HG03460 (cell line): Measurements from ENCODE around the gene MYL5.
"Not testable (repeated sequence)": the region's sequence is repeated elsewhere in the genome, so short reads cannot be mapped to it uniquely, and the experiment has no call there.

Experiments used
- ATAC-seq: cut with Tn5 transposase; IDR thresholded peaks from one replicate; pipeline ENCODE4 v1.9.1; 2021; ENCODE audit not compliant: unreplicated experiment

The MYL5 gene

GRCh38 chr4:656436-657337 is 17.7 kb upstream of the MYL5 start:
- ATAC-seq = no peak

GRCh38 chr4:657338-657833 is 17.0 kb upstream of the MYL5 start:
- ATAC-seq = no peak

DNA sequence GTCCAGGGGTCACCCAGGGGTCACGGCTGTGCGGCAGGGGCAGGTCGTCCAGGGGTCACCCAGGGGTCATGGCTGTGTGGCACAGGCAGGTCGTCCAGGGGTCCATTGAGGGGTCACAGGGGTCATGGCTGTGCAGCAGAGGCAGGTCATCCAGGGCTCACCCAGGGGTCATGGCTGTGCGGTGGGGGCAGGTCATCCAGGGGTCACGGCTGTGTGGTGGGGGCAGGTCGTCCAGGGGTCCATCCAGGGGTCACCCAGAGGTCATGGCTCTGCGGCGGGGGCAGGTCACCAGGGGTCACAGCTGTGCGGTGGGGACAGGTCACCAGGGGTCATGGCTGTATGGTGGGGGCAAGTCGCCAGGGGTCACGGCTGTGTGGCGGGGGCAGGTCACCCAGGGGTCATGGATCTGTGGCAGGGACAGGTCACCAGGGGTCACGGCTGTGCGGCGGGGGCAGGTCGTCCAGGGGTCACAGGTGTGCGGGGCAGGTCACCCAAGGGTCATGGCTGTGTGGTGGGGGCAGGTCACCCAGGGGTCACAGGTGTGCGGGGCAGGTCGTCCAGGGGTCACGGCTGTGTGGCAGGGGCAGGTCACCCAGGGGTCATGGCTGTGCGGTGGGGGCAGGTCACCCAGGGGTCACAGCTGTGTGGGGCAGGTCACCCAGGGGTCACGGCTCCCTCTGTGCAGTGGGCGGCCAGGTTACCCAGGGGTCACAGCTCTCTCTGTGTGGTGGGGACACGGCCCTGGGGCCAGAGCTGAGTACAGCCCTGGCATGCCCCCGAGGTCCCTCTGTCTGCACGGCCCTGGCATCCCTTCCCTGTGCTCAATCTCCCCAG is 16.3 kb upstream of the MYL5 start:
- ATAC-seq = no peak

- ATAC-seq = no peak
Observed at GRCh38 chr4:658681-659667, 15.4 kb upstream of the MYL5 start.

- no peak for ATAC-seq
Observed at GRCh38 chr4:659851-660250, 14.5 kb upstream of the MYL5 start.

- ATAC-seq = no peak
Observed at GRCh38 chr4:660401-660800, 13.9 kb upstream of the MYL5 start.

- no peak for ATAC-seq
Observed at GRCh38 chr4:661231-661630, 13.1 kb upstream of the MYL5 start.

DNA sequence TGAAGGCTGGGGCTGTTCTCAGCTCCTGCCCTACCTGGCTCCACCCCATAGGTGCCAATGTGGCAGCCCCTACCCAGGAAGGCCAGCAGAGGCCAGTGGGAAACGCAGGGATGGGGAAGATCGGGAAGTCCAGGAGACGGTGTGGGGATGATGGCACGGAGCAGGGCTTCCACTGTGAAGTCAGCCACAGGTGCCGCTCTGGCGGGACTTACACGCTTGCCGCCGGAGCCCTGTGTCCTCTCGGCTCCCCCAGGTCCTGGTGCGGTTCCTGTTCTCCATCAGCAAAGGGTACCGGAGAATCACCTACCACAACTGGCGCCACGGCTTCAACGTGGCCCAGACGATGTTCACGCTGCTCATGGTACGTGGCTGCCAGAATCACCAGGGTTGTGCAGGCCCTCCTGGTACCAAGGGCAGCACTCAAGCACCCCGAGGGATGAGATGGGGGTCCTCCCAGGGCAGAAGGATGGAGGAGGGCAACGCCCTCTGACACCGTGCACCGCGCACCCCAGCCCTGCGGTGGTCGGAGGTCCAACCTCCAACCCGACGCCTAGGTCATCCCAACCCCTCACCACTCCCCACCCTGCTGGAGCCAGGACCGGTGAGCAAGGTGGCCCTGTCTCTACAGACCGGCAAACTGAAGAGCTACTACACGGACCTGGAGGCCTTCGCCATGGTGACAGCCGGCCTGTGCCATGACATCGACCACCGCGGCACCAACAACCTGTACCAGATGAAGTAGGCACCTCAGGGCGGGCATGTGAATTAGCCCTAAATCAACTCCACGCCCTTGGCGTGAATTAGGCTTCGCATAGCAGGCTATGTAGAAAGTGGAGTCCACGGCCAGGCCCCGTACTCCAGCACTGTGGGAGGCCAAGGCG is 12.2 kb upstream of the MYL5 start:
- ATAC-seq = no peak

DNA sequence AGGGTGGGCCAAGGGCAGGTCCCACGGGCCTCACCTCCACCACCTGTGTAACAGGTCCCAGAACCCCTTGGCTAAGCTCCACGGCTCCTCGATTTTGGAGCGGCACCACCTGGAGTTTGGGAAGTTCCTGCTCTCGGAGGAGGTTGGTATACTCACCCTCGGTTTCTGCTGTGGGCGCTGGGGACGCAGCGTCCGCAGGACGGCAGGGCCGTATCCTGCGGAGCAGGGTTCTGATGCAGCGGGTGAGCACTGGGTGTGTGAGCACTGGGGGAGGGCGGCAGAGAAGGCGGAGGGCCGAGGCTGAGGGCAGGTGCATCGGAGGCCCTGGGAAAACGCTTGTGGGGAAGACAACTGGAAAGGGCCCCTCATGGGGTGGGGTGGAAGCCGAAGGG is 11.3 kb upstream of the MYL5 start:
- no peak for ATAC-seq

DNA sequence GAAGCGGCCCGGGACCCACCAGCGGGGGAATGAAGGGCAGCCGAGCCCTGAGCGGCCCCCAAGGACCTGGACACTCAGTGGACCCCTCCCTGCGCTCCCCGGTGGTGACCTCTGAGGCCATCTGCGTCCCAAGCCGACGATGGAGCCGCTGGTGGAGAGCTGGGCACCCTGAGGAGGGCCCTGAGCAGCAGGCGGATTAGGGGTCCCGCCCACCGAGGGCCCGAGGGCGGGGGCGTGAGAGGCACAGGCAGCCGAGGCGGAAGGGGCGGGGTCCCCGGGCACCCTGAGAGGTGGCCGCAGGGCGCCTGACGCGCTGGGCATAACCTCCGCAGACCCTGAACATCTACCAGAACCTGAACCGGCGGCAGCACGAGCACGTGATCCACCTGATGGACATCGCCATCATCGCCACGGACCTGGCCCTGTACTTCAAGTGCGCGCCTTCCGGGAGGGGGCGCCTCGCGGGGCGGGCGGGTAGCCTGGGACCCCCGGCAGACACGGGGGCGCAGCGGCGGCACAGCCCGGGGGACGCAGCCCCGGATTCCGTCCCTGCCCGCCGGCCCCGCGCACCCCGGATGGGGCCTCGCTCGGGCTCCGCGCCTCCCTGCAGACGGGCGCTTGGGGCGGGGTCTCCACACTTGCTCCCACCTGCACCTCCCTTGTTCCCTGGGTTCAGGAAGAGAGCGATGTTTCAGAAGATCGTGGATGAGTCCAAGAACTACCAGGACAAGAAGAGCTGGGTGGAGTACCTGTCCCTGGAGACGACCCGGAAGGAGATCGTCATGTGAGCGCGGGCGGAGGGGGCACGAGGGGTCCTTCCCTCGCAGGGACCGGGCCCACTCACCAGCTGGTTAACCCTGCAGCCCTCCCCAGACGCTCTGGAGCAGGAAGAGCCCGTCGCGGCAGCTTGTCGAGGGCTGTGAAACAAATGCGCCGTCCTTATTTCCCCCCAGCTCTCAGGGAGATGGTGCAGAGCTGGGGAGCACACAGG is 10.6 kb upstream of the MYL5 start:
- peak; percentile 61 for ATAC-seq

GRCh38 chr4:664713-665231 is 9.6 kb upstream of the MYL5 start:
- ATAC-seq = no peak

- no peak for ATAC-seq
Observed at GRCh38 chr4:665381-665750, 9.0 kb upstream of the MYL5 start.

GRCh38 chr4:665751-666435 is 8.4 kb upstream of the MYL5 start:
- ATAC-seq = no peak

GRCh38 chr4:666436-666810 is 7.9 kb upstream of the MYL5 start:
- ATAC-seq = no peak

- ATAC-seq = no peak
Observed at GRCh38 chr4:666822-667544, 7.4 kb upstream of the MYL5 start.

- no peak for ATAC-seq
Observed at GRCh38 chr4:667545-667925, 6.8 kb upstream of the MYL5 start.

GRCh38 chr4:668219-668618 is 6.1 kb upstream of the MYL5 start:
- ATAC-seq = not testable (repeated sequence)
